Pancreas (tissue), 10 donors: ENCODE measurements around the gene TREML1. TPM values are rescaled to one million over a fixed set of nuclear protein-coding genes. Genes with fewer than 3 reads are reported as not detected.
A peak's percentile ranks its signal among the peaks of the same experiment; 100 is the strongest.

Experiments used
- ATAC-seq, 4 donors: fragments of 200-7000 bp; cut with Tn5 transposase; one replicate each; pipeline versions ENCODE4 v1.8.0 to v1.9.1; 2020; ENCODE audit warnings: mild to moderate bottlenecking in 4 of 4, moderate library complexity in 4 of 4
- DNase-seq, 6 donors: peaks; one replicate each; pipeline ENCODE4 v3.0.0-alpha.2; 2020
- FAIRE-seq: peaks from 2 replicates; lab custom pipeline; 2012; peaks lifted over from hg19 to GRCh38; lab: Jason Lieb, UNC
- H3K27ac ChIP-seq, 4 donors: fragments of 200-600 bp; sonication (generic); 1 replicate in 3 of 4; 2 replicates in 1 of 4; pipeline versions ENCODE4 v1.5.0 to v1.8.0; 2020
- H3K27me3 ChIP-seq, 4 donors: fragments of 200-600 bp; one replicate each; pipeline ENCODE4 v1.8.0; 2021
- H3K36me3 ChIP-seq, 3 donors: fragments of 200-600 bp; sonication (generic) in 1 of 3; one replicate each; pipeline versions ENCODE4 v1.5.0 to v1.8.0; 2020 to 2021
- H3K4me1 ChIP-seq, 3 donors: fragments of 200-600 bp; one replicate each; pipeline ENCODE4 v1.8.0; 2021
- H3K4me3 ChIP-seq, 4 donors: fragments of 200-600 bp; sonication (generic) in 2 of 4; one replicate each; pipeline versions ENCODE4 v1.5.0 to v1.8.0; 2020 to 2021
- H3K9me3 ChIP-seq, 4 donors: fragments of 200-600 bp; one replicate each; pipeline ENCODE4 v1.8.0; 2021
- WGBS, 2 donors: extraction: QIAGEN DNeasy Blood & Tissue Kit; methylation state at CpG; one replicate each; pipeline ENCODE4 v1.1.7; 2013; 5-methylcytosine and 5-hydroxymethylcytosine counted together
- intact Hi-C, 3 donors: fragments of 100-400 bp; cut with DNase I; formaldehyde crosslinking; loops; one replicate each; pipeline versions ENCODE4 v1.11.1 to v1.14.2; 2022
- polyA plus RNA-seq, 2 donors: library from polyadenylated mRNA; stranded (reverse); fragments of 200-250 nt; gene quantifications; one replicate each; pipeline ENCODE4 v1.2.3, GENCODE V29; 2013
- total RNA-seq, 6 donors: library from RNA; stranded (reverse); fragmentation: NEBNext Ultra II Directional in 4 of 6; extraction: Animal tissue kit (Norgen Biotek cat#: 25700) in 4 of 6; gene quantifications; one replicate each; pipeline versions ENCODE4 v1.2.1 to v1.2.4, GENCODE V29; 2021 to 2023
- TF ChIP-seq, protein P1 (sequence below), 4 donors: fragments of 200-600 bp; sonication (generic) in 3 of 4; IDR thresholded peaks; one replicate each; pipeline versions ENCODE4 v1.5.0 to v1.8.0; 2021; ENCODE audit warnings: antibody characterized with exemption in 4 of 4
- donor health status: healthy with polysubstance abuse.
- donor health status: DM: no; HTN: no; CAD: no; lungs with moderate emphysema.
- donor health status: DM: no; HTN: no; CAD: no.
- donor health status: control.
- donor health status: control.
- donor health status: Bipolar disorder and iron deficiency.
- donor health status: DM: yes; HTN: yes; CAD: no.
- donor health status: DM: no; HTN: no; CAD: no.
- donor health status: DM: no; HTN: no; CAD: no.
- donor health status: DM: yes; HTN: yes; CAD: no.

TREML1 gene, protein sequence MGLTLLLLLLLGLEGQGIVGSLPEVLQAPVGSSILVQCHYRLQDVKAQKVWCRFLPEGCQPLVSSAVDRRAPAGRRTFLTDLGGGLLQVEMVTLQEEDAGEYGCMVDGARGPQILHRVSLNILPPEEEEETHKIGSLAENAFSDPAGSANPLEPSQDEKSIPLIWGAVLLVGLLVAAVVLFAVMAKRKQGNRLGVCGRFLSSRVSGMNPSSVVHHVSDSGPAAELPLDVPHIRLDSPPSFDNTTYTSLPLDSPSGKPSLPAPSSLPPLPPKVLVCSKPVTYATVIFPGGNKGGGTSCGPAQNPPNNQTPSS
- total RNA-seq (under 1 TPM in 2 of 6 donors, not detected in 4; 0.28 to 0.84 TPM), polyA plus RNA-seq (under 1 TPM; 0.19 to 0.28 TPM)

DNA sequence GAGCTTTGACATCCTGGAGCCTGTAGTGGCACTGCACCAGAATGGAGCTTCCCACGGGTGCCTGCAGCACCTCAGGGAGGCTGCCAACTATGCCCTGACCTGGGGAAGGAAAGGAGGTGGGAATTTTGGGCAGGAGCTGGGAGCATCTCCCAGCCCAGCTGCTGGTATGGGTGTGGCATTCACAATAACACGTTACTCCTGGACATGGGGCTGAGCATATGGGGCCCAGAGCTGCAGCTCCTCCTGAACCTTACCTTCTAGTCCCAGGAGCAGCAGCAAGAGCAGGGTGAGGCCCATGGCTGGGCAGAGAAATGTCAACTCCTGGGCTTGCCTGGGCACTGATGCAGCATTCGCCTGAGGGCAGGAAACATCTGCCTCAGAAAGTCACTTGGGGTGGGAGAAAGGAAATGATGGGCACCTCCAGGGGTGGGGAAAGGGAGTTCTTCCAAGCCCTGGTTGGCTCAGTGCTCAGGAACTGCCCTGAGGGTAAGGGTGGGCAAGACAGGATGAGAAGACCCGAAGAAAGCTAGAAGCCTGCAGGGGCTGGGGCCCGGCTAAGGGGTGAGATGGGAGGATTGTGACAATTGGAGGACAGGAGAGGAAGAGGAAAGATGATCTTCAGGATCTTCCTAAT is at the start of gene TREML1:
TREML1 (minus strand) TSS at position 356 of the 634 bp plus-strand sequence; CDS start at position 297, 59 bp downstream.
- no peaks in the 10 kb centered on the region for H3K36me3 ChIP-seq
- no peak within 1 kb of the TSS for H3K4me3 ChIP-seq
- no peaks in the 10 kb centered on the region for H3K9me3 ChIP-seq
- H3K4me1 ChIP-seq: no peaks in the 10 kb centered on the region
- DNase-seq: no peak
- WGBS, 2 donors: 59 to 65% methylated on average over 5 of the region's 5 CpGs
- no peak within 1 kb of the TSS for H3K27ac ChIP-seq
- TF ChIP-seq, protein P1, sequence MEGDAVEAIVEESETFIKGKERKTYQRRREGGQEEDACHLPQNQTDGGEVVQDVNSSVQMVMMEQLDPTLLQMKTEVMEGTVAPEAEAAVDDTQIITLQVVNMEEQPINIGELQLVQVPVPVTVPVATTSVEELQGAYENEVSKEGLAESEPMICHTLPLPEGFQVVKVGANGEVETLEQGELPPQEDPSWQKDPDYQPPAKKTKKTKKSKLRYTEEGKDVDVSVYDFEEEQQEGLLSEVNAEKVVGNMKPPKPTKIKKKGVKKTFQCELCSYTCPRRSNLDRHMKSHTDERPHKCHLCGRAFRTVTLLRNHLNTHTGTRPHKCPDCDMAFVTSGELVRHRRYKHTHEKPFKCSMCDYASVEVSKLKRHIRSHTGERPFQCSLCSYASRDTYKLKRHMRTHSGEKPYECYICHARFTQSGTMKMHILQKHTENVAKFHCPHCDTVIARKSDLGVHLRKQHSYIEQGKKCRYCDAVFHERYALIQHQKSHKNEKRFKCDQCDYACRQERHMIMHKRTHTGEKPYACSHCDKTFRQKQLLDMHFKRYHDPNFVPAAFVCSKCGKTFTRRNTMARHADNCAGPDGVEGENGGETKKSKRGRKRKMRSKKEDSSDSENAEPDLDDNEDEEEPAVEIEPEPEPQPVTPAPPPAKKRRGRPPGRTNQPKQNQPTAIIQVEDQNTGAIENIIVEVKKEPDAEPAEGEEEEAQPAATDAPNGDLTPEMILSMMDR (IDR thresholded peaks at IDR 0.05): no peak
- intact Hi-C loops: no loop called here
- no peak for ATAC-seq
- no peaks in the 10 kb centered on the region for H3K27me3 ChIP-seq
- FAIRE-seq: no peak

GRCh38 chr6:41201764-41202173 is 47.6 kb upstream of the TREML1 start:
- H3K4me1 ChIP-seq: no peaks in the 10 kb centered on the region
- FAIRE-seq (no peak), DNase-seq (no peak), ATAC-seq (no peak)
- H3K27ac ChIP-seq: no peak overlapping the region
- no peaks in the 10 kb centered on the region for H3K27me3 ChIP-seq
- H3K4me3 ChIP-seq: no peak overlapping the region
- H3K36me3 ChIP-seq: no peaks in the 10 kb centered on the region
- no peaks in the 10 kb centered on the region for H3K9me3 ChIP-seq
- intact Hi-C loops: no loop called here
- TF ChIP-seq, protein P1 (IDR thresholded peaks at IDR 0.05): no peak
- WGBS, 2 donors: 59 to 61% methylated on average over 8 of the region's 8 CpGs

DNA sequence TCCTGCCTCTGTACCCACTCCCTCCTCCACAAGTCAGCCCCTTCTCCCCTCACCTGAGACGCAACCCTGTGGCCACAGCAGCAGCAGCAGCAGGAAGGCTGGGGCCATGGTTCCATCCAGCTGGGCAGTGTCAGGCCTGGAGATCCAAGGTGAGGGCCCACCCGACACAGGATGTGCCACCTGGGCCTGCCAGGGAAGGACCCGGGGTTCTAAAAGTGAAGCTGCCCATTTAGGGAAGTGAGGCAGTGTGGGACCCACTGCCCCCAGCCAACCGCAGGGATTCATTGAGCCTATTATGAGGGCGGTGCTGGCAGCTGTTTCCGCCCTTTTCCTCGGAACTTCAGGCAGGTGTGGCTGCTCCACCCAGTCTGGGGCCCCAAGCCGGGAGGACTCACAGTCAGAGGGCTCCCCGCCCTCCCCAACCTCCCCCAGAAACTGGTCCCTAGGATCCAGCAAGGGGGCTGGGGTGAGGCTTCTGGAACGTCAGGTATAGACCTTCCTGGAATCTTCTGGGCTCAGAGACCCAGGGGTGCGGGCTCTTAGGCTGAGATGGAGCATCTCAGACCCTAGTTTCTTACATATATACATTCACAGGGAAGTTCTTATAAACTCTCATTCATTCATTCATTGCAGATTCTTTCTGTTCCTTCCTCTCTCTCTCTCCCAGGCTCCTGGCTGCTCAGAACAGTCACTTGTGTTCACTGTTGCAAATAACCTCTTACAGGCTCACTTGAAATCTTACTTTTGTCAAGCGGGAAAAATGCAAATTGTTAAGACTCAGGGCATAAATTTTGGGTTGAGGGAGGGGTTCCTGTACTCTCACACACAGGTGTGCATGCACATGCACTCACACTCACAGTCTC is 47.0 kb upstream of the TREML1 start, which contains the start of gene TREML2:
TREML2 (minus strand) TSS at position 249 of the 863 bp plus-strand sequence; CDS start at position 108, 141 bp downstream.
- ATAC-seq (peak in 1 of 4 donors; percentile 22), DNase-seq (no peak), FAIRE-seq (no peak)
- no peaks in the 10 kb centered on the region for H3K36me3 ChIP-seq
- no peaks in the 10 kb centered on the region for H3K4me1 ChIP-seq
- intact Hi-C loops: no loop called here
- WGBS, 2 donors: 75 to 78% methylated on average over 12 of the region's 12 CpGs
- TF ChIP-seq, protein P1 (IDR thresholded peaks at IDR 0.05): no peak
- H3K4me3 ChIP-seq: no peak within 1 kb of the TSS
- no peaks in the 10 kb centered on the region for H3K9me3 ChIP-seq
- H3K27ac ChIP-seq: peak within 1 kb of the TSS in 2 of 4 donors; percentile 30 to 64
- no peaks in the 10 kb centered on the region for H3K27me3 ChIP-seq

DNA sequence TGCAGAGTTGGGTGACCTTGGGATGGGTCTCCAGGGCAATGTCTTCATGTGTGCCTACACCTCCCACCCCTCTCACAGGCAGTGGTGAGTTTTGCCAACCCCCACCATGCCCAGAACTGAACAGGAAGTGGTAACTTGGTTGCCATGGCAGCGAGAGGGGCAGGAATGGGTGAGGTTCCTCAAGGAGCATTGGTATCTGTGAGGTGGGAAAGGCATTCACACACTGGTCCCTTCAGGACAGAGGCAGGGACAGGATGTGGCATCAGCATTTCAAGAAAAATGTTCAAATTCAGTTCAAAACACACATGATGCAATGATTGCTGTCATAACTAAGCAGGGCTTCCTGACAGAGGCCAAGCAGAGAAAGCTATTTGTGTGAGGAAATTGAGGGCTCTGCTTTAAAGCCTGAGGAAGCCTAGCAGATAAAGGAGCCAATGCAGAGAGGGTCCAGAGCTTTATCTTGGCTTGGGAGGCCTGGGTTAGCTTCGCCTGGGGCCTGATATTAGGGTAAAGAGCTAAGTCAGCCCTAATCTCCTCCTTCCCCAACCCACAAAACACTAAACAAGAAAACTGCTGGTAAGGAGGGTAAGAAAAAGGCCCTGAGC is 46.3 kb upstream of the TREML1 start:
- ATAC-seq: peak in 2 of 4 donors; percentile 43 to 63
- Histone ChIP-seq H3K27ac (peak overlapping the region in 2 of 4 donors; percentile 30 to 64), H3K36me3 (no peaks in the 10 kb centered on the region), H3K27me3 (no peaks in the 10 kb centered on the region), H3K4me3 (no peak overlapping the region), H3K9me3 (no peaks in the 10 kb centered on the region), H3K4me1 (no peaks in the 10 kb centered on the region)
- TF ChIP-seq, protein P1 (IDR thresholded peaks at IDR 0.05): no peak
- intact Hi-C loops: no loop called here
- FAIRE-seq: no peak
- 80 to 83% methylated on average over 2 of the region's 2 CpGs for WGBS, 2 donors
- no peak for DNase-seq
